ENCODE data around the gene CRYBG1.
A peak's percentile ranks its signal among the peaks of the same experiment; 100 is the strongest.

Gene CRYBG1

GRCh38 chr6:106469882-106470281 lies 109.4 kb downstream of the CRYBG1 start:
- no peak for DNase-seq (ENCODE audit: low read depth)
- TF ChIP-seq CTCF (conservative IDR thresholded peaks at IDR 0.05; ENCODE audit: control insufficient read depth, insufficient read depth, low read depth, low read length) = no peak
- H3K4me3 ChIP-seq (ENCODE audit: control insufficient read depth, low read depth, low read length) = no peak overlapping the region

DNA sequence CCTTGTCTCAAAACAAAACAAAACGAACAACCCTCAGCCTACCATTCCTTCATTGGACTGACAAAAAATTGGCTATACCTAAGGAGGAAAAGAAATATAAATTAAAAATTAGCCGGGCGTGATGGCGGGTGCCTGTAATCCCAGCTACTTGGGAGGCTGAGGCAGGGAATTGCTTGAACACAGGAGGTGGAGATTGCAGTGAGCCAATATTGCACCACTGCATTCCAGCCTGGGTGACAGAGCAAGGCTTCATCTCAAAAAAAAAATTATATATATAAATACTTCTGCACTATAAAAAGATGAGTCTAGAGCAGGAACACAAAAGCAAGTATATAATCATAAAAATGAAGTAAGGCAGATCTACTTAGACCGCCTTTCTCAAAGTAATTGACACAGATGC lies 109.8 kb downstream of the CRYBG1 start:
- DNase-seq (ENCODE audit: low read depth) = peak; percentile 17
- TF ChIP-seq CTCF (conservative IDR thresholded peaks at IDR 0.05; ENCODE audit: control insufficient read depth, insufficient read depth, low read depth, low read length) = no peak
- no peak overlapping the region for H3K4me3 ChIP-seq (ENCODE audit: control insufficient read depth, low read depth, low read length)

GRCh38 chr6:106470811-106471210 lies 110.3 kb downstream of the CRYBG1 start:
- no peak for DNase-seq (ENCODE audit: low read depth)
- no peak for TF ChIP-seq CTCF (conservative IDR thresholded peaks at IDR 0.05; ENCODE audit: control insufficient read depth, insufficient read depth, low read depth, low read length)
- H3K4me3 ChIP-seq (ENCODE audit: control insufficient read depth, low read depth, low read length) = no peak overlapping the region

DNA sequence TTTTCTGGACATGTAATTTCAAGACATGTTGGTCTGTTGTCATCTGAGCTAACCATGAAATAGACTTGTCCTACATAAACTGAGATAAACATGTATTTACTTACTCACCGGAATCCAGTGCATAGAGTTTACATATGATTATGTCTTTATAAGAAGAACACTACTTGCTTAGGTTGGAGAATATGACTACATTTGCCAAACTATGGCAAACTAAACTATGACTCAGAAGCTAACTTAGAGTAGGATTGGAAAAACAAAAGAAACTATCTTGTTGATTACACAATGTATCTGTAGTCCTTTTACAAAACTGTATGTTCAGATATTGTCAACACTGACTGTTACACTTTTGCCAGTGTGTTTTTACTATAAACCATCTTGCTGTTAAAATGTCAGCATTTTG lies 113.3 kb downstream of the CRYBG1 start:
- no peak for TF ChIP-seq CTCF (conservative IDR thresholded peaks at IDR 0.05; ENCODE audit: control insufficient read depth, insufficient read depth, low read depth, low read length)
- H3K4me3 ChIP-seq (ENCODE audit: control insufficient read depth, low read depth, low read length) = no peak overlapping the region
- peak; percentile 90 for DNase-seq (ENCODE audit: low read depth)

DNA sequence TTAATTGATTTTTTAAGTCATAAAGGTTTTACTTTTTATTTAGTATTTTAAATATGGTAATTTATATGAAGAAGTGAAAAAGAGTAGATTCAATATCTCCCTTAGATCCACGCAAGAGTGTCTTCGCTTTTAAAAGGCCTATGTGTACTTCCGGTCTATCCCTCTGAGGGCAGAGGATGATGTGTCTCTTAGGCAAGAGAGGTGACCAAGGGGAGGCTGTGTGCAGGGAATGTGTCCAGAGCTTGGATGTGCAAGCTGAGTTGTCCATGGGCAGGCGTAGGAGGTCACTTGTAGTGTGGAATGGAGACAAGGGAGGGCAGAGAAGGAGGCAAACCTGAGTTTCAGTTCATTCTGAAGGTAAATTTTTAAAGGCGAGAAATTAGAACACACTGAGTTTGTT lies 113.9 kb downstream of the CRYBG1 start:
- no peak overlapping the region for H3K4me3 ChIP-seq (ENCODE audit: control insufficient read depth, low read depth, low read length)
- peak; percentile 62 for DNase-seq (ENCODE audit: low read depth)
- no peak for TF ChIP-seq CTCF (conservative IDR thresholded peaks at IDR 0.05; ENCODE audit: control insufficient read depth, insufficient read depth, low read depth, low read length)

GRCh38 chr6:106475284-106475683 lies 114.8 kb downstream of the CRYBG1 start:
- DNase-seq (ENCODE audit: low read depth) = peak; percentile 37
- no peak for TF ChIP-seq CTCF (conservative IDR thresholded peaks at IDR 0.05; ENCODE audit: control insufficient read depth, insufficient read depth, low read depth, low read length)
- no peak overlapping the region for H3K4me3 ChIP-seq (ENCODE audit: control insufficient read depth, low read depth, low read length)

All from fibroblast of mammary gland (primary cell).